ENCODE data around the gene CLCF1.
"Not testable (repeated sequence)": the region's sequence is repeated elsewhere in the genome, so short reads cannot be mapped to it uniquely, and the experiment has no call there.

The CLCF1 gene

DNA sequence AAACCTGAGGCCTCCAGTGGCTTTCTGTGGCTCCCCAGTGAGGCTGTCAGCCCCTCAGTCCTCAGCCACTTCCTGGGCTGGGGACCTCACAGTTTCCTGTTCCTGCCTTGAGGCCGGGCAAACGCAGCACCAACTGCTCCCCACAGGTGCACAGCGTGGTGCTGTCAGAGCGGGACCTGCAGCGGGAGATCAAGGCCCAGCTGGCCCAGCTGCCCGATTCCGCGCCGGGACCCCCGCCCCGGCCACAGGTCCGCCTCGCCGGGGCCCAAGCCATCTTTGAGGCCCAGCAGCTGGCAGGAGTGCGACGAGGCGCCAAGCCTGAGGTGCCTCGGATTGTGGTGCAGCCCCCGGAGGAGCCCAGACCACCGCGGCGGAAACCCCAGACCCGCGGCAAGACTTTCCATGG is 35.9 kb upstream of the CLCF1 start:
- DNase-seq (ENCODE audit: low read depth, low spot score), result no peak
- H3K27ac ChIP-seq, result no peak overlapping the region

GRCh38 chr11:67408437-67409200 is 35.2 kb upstream of the CLCF1 start:
- no peak for DNase-seq (ENCODE audit: low read depth, low spot score)
- no peak overlapping the region for H3K27ac ChIP-seq

DNA sequence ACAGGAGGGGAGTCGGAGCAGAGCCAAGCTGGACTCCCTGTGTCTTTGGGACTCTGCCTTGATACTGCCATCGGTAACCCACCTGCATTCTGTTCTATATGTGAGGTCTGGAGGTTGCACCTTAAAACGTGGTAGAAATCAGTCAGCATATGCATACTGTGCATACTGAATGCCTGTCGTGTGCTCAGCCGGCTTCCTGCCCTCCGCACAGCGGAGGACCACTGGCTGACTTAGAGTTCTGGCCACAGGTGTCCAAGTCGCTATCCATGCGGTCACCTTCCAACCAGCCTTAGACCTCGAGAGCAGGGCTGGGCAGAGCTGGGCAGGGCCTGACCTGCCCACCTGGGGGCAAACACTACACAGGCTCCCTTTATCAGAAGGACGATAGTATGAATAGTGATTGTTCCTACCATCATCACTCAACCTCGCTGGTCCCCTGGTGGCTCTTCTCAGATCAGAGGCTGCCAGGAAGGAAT is 34.3 kb upstream of the CLCF1 start:
- no peak for DNase-seq (ENCODE audit: low read depth, low spot score)
- no peak overlapping the region for H3K27ac ChIP-seq

DNA sequence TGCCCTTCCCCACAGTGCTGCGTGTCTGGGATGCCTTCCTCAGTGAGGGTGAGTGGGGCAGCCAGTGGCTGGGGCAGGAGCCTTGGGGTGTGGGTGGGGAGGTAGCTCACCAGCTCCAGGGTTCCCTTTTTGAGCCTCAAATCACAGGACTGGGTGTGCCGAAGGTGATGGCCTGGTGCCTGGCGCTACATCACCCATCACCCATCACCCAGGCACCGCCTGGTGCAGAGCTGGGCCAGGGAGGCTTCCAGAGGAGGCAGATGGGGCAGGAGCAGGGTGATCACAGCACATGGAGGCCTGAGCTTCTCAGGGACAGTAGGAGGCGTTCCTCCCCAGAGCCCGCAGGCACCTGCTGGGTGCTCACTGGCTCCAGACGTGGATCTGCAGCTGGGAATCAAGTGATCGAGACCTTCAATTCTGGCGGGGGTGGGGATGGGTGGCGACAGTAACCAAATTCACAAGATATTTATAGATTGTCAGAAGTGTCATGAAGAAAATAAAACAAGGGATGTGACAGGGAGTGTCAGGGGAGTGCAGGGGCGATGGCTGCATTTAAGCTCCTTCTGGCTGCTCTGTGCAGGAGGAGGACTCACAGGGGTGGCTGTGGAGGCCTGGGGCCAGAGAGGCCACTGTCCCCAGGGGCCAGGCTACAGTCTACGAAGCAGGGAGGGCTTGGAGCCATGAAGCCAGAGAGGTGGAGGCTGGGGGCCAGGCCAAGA is 33.7 kb upstream of the CLCF1 start:
- no peak for DNase-seq (ENCODE audit: low read depth, low spot score)
- no peak overlapping the region for H3K27ac ChIP-seq

- H3K27ac ChIP-seq, result no peak overlapping the region
- no peak for DNase-seq (ENCODE audit: low read depth, low spot score)
Measured at GRCh38 chr11:67406420-67406968, 33.1 kb upstream of the CLCF1 start.

GRCh38 chr11:67405688-67406339 is 32.4 kb upstream of the CLCF1 start:
- no peak for DNase-seq (ENCODE audit: low read depth, low spot score)
- H3K27ac ChIP-seq, result no peak overlapping the region

- no peak overlapping the region for H3K27ac ChIP-seq
- DNase-seq (ENCODE audit: low read depth, low spot score), result no peak
Measured at GRCh38 chr11:67405196-67405567, 31.8 kb upstream of the CLCF1 start.

GRCh38 chr11:67404515-67405195 is 31.3 kb upstream of the CLCF1 start:
- DNase-seq (ENCODE audit: low read depth, low spot score), result no peak
- no peak overlapping the region for H3K27ac ChIP-seq

- not testable (repeated sequence) for H3K27ac ChIP-seq; DNase-seq (ENCODE audit: low read depth, low spot score)
Measured at GRCh38 chr11:67403085-67403484, 29.7 kb upstream of the CLCF1 start.

DNA sequence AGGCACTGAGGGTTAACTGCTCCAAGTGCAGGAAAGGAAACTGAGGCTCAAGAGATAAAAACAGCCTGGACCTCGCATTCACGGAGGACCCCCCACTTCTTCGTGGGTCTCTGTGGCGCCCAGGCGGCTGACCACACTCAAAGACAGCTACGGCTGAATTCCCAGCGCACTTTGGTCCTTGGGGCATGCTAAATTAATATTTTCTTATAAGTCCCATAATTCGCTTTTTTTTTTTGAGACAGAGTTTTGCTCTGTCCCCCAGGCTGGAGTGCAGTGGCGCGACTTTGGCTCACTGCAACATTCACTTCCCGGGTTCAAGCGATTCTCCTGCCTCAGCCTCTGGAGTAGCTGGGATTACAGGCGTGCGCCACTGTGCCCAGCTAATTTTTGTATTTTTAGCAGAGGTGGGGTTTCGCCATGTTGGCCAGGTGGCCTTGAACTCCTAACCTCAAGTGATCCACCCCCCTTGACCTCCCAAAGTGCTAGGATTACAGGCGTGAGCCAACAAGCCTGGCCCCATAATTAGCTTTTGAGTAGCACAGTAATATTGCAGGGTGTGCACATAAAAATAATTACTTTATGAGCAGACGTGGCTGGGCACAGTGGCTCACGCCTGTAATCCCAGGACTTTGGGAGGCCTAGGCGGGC is 28.9 kb upstream of the CLCF1 start:
- H3K27ac ChIP-seq, result peak overlapping the region; percentile 88
- not testable (repeated sequence) for DNase-seq (ENCODE audit: low read depth, low spot score)

DNA sequence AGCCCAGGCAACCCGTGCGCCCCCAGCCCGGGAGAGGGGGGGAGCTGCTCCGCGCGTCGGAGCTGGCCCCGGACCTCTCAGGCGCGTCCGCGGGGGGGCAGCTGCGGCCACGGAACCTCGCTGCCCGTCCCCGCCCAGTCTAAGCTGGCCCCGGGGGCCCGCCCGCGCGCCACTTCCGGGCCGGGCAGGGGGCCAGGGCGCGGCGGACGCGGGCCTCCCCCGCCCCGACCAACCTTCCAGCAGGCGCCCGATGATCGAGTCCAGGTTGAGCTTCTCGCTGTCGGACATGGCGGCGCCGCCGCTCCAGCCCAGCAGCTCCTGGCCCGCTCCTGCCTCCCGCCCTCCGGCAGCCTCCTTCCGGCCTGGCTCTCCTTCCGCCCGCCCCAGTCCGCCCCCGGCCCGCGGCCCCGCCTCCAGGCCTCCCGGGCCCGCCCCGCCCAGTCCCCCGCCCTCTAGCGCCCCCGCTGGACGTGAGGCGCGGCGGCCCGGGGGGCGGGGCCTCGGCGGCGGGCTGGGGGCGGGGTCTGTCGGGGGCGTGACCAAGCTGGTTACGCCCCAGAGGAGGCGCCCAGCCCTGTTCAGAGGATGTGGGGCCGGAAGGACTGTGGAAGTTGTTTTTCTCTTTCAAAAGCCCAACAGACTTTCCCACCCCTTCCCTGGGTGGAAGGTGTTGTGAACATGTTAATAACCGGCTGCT is 28.2 kb upstream of the CLCF1 start, which contains the start of gene PPP1CA:
PPP1CA (minus strand) TSS at position 364 of the 697 bp plus-strand sequence; CDS start at position 288, 76 bp downstream.
- DNase-seq (ENCODE audit: low read depth, low spot score), result no peak
- H3K27ac ChIP-seq, result peak within 1 kb of the TSS; percentile 88

- DNase-seq (ENCODE audit: low read depth, low spot score), result no peak
- peak overlapping the region; percentile 88 for H3K27ac ChIP-seq
Measured at GRCh38 chr11:67400942-67401494, 27.6 kb upstream of the CLCF1 start.

DNA sequence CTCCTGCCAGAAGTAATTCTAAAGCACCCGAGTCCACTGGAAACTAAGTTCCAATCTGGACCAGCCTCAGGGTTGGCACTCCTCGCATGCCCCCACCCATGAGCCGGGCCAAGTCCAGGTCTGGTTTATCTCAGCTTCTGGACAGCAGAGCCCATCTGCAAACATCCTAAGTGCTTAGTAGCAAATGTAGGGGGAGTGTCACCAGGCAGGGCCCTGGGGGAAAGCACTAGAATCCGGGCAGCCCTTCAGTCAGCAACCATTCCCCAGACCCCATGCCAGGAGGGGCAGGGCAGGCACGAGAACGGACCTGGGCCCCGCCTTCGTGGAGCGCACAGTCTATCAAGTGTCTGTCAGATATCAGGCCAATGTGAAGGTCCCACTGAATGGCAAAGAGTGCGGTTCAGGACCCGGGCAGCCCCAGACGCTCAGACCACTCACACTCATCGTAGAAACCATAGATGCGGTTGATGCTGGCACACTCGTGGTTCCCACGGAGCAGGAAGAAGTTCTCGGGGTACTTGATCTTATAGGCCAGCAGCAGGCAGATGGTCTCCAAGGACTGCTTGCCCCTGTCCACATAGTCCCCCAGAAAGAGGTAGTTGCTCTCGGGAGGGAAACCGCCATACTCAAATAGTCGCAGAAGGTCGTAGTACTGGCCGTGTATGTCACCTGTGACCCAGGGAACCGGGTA is 27.0 kb upstream of the CLCF1 start:
- peak overlapping the region; percentile 88 for H3K27ac ChIP-seq
- no peak for DNase-seq (ENCODE audit: low read depth, low spot score)

DNA sequence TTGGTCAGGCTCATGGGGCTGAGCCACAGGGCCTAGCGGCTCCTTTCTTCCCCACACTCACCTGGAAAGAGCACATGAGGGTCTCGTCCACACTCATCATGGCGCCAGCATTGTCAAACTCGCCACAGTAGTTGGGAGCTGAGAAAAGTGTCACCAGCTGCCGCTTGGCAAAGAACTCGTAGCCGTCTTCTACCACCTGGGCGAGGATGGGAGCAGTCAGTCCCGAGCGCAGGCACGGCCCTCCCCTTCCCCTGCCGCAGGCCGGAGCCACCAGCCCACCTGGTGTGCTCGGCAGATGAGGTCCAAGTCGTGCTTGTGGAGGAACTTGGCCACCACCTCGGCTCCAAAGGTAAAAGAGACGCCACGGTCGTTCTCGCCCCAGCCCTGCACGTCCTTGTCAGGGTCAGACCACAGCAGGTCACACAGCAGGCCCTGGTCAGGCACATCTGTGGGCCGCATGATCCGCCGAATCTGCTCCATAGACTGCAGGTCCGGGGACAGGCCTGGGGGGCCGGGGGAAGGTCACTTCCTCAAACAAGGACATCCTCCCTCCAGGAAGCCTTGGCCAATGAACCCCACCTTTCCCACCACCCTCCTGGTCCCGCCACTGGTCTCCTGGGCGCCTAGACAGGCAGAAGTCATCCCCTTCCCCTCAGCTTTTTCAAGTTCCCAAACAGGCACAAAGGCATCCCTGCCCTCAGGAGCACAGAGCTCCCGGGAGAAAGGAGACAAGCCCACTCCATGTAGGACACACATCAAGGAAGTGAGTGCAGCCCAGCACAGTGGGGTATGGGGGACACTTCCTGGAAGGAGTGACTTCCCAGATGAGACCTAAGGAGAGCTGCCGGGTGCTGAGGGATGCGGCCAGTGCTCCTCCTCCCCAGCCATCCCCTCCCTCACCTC is 25.5 kb upstream of the CLCF1 start:
- DNase-seq (ENCODE audit: low read depth, low spot score), result no peak
- H3K27ac ChIP-seq, result no peak overlapping the region

DNA sequence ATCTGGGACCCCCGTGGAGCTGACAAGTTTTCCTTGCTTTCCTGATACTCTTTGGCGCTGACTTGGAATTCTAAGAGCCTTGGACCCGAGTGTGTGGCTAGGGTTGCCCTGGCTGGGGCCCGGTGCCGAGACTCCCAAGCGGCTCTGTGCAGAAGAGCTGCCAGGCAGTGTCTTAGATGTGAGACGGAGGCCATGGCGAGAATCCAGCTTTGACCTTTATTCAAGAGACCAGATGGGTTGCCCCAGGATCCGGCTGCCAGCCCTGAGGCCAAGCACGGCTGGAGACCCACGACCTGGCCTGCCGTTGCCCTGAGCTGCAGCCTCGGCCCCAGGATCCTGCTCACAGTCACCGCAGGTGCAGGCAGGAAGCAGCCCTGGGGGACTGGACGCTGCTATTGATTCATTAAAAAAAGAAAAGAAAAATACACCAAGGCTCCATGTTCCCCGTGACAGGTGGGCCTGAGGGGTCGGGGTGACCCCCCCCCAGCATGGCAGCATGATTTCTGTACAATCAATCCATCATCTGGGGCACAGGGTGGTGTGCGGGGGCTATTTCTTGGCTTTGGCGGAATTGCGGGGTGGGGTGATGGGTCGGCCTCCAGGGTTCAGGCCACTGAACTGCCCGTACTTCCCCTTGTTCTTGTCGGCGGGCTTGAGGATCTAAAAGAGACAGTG is 24.7 kb upstream of the CLCF1 start:
- no peak for DNase-seq (ENCODE audit: low read depth, low spot score)
- no peak overlapping the region for H3K27ac ChIP-seq

GRCh38 chr11:67397536-67397935 is 24.1 kb upstream of the CLCF1 start:
- H3K27ac ChIP-seq, result no peak overlapping the region
- DNase-seq (ENCODE audit: low read depth, low spot score), result no peak
